ENCODE data around the gene PAEP.

The PAEP gene

DNA sequence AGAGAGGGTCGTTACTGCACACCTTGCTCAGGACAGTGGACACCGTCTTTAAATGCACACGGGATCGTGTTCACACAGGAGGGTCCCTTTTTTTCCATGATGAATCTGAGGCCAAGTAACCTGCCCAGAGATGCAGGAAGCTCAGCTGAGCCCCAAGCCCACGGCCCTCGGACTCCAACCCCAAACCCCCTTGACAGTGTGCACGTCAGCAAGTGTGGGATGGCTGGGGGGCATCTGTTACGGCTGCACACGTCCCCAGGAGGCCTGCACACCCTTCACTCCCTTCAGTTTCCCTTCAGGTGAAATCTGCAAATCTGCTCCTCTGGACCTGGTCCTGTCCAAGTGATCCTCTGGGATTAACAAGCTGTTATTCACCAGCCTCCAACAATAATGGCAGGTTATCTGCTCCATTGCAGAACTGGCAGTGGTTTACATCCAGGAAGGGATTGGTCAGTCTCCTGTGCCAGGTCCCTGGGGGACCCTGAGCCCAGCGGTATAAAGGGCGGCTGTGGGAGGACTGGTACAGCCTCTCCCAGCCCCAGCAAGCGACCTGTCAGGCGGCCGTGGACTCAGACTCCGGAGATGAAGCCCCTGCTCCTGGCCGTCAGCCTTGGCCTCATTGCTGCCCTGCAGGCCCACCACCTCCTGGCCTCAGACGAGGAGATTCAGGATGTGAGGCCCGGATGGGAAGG lies 40.5 kb upstream of the PAEP start, which contains the start of gene LCN1:
Gene LCN1 (plus strand): TSS at position 525 of the 692 bp plus-strand sequence. CDS start 58 bp downstream, at position 583.
- Histone ChIP-seq H3K4me3 (replicated peaks; ENCODE audit: insufficient read depth, low read length) (no peak within 1 kb of the TSS), H3K27ac (replicated peaks) (no peak within 1 kb of the TSS), H3K27me3 (ENCODE audit: insufficient read depth, poor library complexity, severe bottlenecking) (peaks cover 2% of the 10 kb centered on the region)
- TF ChIP-seq GABPA (IDR thresholded peaks at IDR 0.05; ENCODE audit: low read depth): no peak
- no peak for TF ChIP-seq POLR2AphosphoS5 (IDR thresholded peaks at IDR 0.05; ENCODE audit: low read depth)
- TF ChIP-seq, protein P1, sequence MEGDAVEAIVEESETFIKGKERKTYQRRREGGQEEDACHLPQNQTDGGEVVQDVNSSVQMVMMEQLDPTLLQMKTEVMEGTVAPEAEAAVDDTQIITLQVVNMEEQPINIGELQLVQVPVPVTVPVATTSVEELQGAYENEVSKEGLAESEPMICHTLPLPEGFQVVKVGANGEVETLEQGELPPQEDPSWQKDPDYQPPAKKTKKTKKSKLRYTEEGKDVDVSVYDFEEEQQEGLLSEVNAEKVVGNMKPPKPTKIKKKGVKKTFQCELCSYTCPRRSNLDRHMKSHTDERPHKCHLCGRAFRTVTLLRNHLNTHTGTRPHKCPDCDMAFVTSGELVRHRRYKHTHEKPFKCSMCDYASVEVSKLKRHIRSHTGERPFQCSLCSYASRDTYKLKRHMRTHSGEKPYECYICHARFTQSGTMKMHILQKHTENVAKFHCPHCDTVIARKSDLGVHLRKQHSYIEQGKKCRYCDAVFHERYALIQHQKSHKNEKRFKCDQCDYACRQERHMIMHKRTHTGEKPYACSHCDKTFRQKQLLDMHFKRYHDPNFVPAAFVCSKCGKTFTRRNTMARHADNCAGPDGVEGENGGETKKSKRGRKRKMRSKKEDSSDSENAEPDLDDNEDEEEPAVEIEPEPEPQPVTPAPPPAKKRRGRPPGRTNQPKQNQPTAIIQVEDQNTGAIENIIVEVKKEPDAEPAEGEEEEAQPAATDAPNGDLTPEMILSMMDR (IDR thresholded peaks at IDR 0.05; ENCODE audit: insufficient read depth, low read length): no peak
- TF ChIP-seq, protein P2, sequence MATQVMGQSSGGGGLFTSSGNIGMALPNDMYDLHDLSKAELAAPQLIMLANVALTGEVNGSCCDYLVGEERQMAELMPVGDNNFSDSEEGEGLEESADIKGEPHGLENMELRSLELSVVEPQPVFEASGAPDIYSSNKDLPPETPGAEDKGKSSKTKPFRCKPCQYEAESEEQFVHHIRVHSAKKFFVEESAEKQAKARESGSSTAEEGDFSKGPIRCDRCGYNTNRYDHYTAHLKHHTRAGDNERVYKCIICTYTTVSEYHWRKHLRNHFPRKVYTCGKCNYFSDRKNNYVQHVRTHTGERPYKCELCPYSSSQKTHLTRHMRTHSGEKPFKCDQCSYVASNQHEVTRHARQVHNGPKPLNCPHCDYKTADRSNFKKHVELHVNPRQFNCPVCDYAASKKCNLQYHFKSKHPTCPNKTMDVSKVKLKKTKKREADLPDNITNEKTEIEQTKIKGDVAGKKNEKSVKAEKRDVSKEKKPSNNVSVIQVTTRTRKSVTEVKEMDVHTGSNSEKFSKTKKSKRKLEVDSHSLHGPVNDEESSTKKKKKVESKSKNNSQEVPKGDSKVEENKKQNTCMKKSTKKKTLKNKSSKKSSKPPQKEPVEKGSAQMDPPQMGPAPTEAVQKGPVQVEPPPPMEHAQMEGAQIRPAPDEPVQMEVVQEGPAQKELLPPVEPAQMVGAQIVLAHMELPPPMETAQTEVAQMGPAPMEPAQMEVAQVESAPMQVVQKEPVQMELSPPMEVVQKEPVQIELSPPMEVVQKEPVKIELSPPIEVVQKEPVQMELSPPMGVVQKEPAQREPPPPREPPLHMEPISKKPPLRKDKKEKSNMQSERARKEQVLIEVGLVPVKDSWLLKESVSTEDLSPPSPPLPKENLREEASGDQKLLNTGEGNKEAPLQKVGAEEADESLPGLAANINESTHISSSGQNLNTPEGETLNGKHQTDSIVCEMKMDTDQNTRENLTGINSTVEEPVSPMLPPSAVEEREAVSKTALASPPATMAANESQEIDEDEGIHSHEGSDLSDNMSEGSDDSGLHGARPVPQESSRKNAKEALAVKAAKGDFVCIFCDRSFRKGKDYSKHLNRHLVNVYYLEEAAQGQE (IDR thresholded peaks at IDR 0.05; ENCODE audit: insufficient replicate concordance, low read depth): no peak
- no peak for TF ChIP-seq SPI1 (IDR thresholded peaks at IDR 0.05; ENCODE audit: borderline replicate concordance, low read depth)
- no peak for DNase-seq (ENCODE audit: low read depth in 1 of 2, low spot score in 1 of 2)

DNA sequence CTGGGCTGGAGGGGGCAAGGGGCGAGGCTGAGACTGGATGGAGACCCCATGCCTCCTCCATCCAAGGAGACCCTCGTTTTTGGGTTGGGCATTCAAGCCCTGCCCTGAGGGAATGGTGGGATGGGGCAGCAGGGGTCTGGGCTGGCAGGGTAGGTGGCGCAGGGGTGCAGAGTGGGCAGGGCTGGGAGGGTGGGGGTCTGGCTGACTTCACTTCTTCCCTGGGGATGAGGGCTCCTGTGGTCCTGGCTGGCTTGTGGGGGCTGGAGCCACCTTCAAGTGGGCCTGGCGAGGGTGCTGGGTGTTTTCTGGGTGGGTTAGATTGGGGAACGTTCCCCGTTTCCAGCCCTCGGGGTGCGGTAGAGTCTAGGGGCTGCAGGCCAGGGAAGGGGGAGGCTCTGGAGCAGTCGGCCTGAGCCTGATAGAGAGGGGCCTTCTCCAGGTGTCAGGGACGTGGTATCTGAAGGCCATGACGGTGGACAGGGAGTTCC lies 39.9 kb upstream of the PAEP start:
- TF ChIP-seq, protein P1 (IDR thresholded peaks at IDR 0.05; ENCODE audit: insufficient read depth, low read length): no peak
- Histone ChIP-seq H3K27ac (replicated peaks) (no peak overlapping the region), H3K4me3 (replicated peaks; ENCODE audit: insufficient read depth, low read length) (no peak overlapping the region), H3K27me3 (ENCODE audit: insufficient read depth, poor library complexity, severe bottlenecking) (peaks cover 2% of the 10 kb centered on the region)
- no peak for DNase-seq (ENCODE audit: low read depth in 1 of 2, low spot score in 1 of 2)

DNA sequence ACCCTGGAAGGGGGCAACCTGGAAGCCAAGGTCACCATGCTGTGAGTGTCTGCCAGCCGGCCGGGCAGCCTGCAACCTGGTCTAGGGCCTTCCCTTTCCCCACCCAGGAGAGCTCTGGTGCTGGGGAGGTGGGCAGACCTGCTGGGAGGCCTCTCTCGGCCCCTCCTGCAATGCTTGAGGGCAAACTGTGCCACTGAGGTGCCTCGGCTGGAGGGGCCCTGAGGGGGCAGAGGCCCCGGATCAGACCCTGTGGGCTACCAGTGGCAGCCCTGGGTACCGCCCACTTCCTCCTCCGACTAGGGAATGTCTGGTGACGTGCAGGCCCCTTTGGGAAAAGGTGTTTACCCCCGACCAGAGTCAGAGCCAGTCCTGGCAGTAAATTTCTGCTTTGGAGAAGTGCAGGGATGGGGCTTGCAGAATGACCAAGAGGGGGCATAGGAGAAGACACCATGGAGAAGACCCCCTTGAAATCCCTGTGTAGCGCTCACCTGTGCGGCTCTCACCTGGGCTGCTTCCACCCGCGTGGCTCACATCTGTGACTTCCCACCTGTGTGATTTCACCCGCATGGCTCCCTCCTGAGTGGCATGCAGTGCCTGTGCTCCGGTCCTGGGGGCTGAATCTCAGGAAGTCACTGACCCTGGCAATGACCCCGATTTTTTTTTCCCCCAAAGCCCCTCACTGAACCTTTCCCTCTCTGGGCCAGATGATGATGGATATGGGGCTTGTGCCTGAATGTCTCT lies 39.2 kb upstream of the PAEP start:
- Histone ChIP-seq H3K4me3 (replicated peaks; ENCODE audit: insufficient read depth, low read length) (no peak overlapping the region), H3K27ac (replicated peaks) (no peak overlapping the region), H3K27me3 (ENCODE audit: insufficient read depth, poor library complexity, severe bottlenecking) (peaks cover 2% of the 10 kb centered on the region)
- DNase-seq (ENCODE audit: low read depth in 1 of 2, low spot score in 1 of 2): no peak
- no peak for TF ChIP-seq SPI1 (IDR thresholded peaks at IDR 0.05; ENCODE audit: borderline replicate concordance, low read depth)
- TF ChIP-seq, protein P2 (IDR thresholded peaks at IDR 0.05; ENCODE audit: insufficient replicate concordance, low read depth): no peak
- TF ChIP-seq POLR2AphosphoS5 (IDR thresholded peaks at IDR 0.05; ENCODE audit: low read depth): no peak
- TF ChIP-seq, protein P1 (IDR thresholded peaks at IDR 0.05; ENCODE audit: insufficient read depth, low read length): no peak
- no peak for TF ChIP-seq GABPA (IDR thresholded peaks at IDR 0.05; ENCODE audit: low read depth)

All from HL-60 (cell line).